Measurements from ENCODE around the gene HS3ST6. TPM values are rescaled to one million over a fixed set of nuclear protein-coding genes. Genes with fewer than 3 reads are reported as not detected.

Gene HS3ST6
- total RNA-seq, 1 experiment from 2014 or later: not detected

- H3K27me3 ChIP-seq (replicated peaks; ENCODE audit: control insufficient read depth, insufficient read depth, low read length): no peaks in the 10 kb centered on the region; the same call in 1 of the 2 replicates
- no peaks in the 10 kb centered on the region for H3K9me3 ChIP-seq
- H3K36me3 Mint-ChIP-seq (ENCODE audit: insufficient read depth, unreplicated experiment): peaks cover 5% of the 10 kb centered on the region
- no peak within 1 kb of the TSS for H3K4me3 ChIP-seq (ENCODE audit: low read depth, low read length)
- DNase-seq: no peak
- peaks cover 7% of the 10 kb centered on the region for H3K4me1 Mint-ChIP-seq (ENCODE audit: low read depth, unreplicated experiment)
- no peaks in the 10 kb centered on the region; the same call in 1 of the 2 replicates for H3K4me1 ChIP-seq
- ChIA-PET POLR2A (no interaction called here), CTCF (no interaction called here)
- no peak within 1 kb of the TSS for H3K27ac Mint-ChIP-seq (ENCODE audit: unreplicated experiment)
- no peaks in the 10 kb centered on the region for H3K9me3 Mint-ChIP-seq (ENCODE audit: unreplicated experiment)
- intact Hi-C loops (cut with micrococcal nuclease; ENCODE audit: unreplicated experiment): no loop called here
- H3K4me3 Mint-ChIP-seq (ENCODE audit: unreplicated experiment): no peak within 1 kb of the TSS
- H3K27me3 Mint-ChIP-seq (ENCODE audit: insufficient read depth, unreplicated experiment): no peaks in the 10 kb centered on the region
- H3K36me3 ChIP-seq (ENCODE audit: control insufficient read depth, insufficient read depth, low read length): no peaks in the 10 kb centered on the region
- no peak for TF ChIP-seq CTCF (IDR thresholded peaks at IDR 0.05; ENCODE audit: insufficient read depth in 1 of 2, low read depth in 1 of 2, low read length in 1 of 2, severe bottlenecking in 1 of 2, unreplicated experiment in 1 of 2)
- no TSS peak for BruUV-seq (replicated peaks)
Measured at GRCh38 chr16:1871974-1872635, 46.1 kb downstream of the HS3ST6 start, which contains the start of gene MEIOB. TSS of gene MEIOB (minus strand) at chr16:1872164. CDS start at chr16:1868175, 3,989 bp downstream.

GRCh38 chr16:1870365-1871082 lies 47.7 kb downstream of the HS3ST6 start:
- intact Hi-C loops (cut with micrococcal nuclease; ENCODE audit: unreplicated experiment): no loop called here

More at GRCh38 chr16:1870365-1871082, 47.7 kb downstream of the HS3ST6 start:
- H3K9me3 ChIP-seq: no peaks in the 10 kb centered on the region
- ChIA-PET POLR2A (no interaction called here), CTCF (no interaction called here)
- no peak overlapping the region for H3K4me3 ChIP-seq (ENCODE audit: low read depth, low read length)
- H3K4me1 ChIP-seq: no peaks in the 10 kb centered on the region; the same call in 1 of the 2 replicates
- no peak for DNase-seq
- H3K27me3 Mint-ChIP-seq (ENCODE audit: insufficient read depth, unreplicated experiment): no peaks in the 10 kb centered on the region
- no peaks in the 10 kb centered on the region for H3K36me3 ChIP-seq (ENCODE audit: control insufficient read depth, insufficient read depth, low read length)
- H3K9me3 Mint-ChIP-seq (ENCODE audit: unreplicated experiment): no peaks in the 10 kb centered on the region
- H3K27ac Mint-ChIP-seq (ENCODE audit: unreplicated experiment): no peak overlapping the region
- no peak overlapping the region for H3K4me3 Mint-ChIP-seq (ENCODE audit: unreplicated experiment)
- peaks cover 5% of the 10 kb centered on the region for H3K36me3 Mint-ChIP-seq (ENCODE audit: insufficient read depth, unreplicated experiment)
- TF ChIP-seq CTCF (IDR thresholded peaks at IDR 0.05; ENCODE audit: insufficient read depth in 1 of 2, low read depth in 1 of 2, low read length in 1 of 2, severe bottlenecking in 1 of 2, unreplicated experiment in 1 of 2): no peak
- H3K27me3 ChIP-seq (replicated peaks; ENCODE audit: control insufficient read depth, insufficient read depth, low read length): no peaks in the 10 kb centered on the region
- H3K4me1 Mint-ChIP-seq (ENCODE audit: low read depth, unreplicated experiment): peaks cover 7% of the 10 kb centered on the region
- no TSS peak for BruUV-seq (replicated peaks)

Measured in Caco-2 (cell line).